ENCODE measurements around the gene ARID3B. TPM values are rescaled to one million over a fixed set of nuclear protein-coding genes. Genes with fewer than 3 reads are reported as not detected.

Gene ARID3B
- 1 to 10 TPM in 1 of 2 donors, under 1 TPM in 1; 0.69 to 1.7 TPM for total RNA-seq

DNA sequence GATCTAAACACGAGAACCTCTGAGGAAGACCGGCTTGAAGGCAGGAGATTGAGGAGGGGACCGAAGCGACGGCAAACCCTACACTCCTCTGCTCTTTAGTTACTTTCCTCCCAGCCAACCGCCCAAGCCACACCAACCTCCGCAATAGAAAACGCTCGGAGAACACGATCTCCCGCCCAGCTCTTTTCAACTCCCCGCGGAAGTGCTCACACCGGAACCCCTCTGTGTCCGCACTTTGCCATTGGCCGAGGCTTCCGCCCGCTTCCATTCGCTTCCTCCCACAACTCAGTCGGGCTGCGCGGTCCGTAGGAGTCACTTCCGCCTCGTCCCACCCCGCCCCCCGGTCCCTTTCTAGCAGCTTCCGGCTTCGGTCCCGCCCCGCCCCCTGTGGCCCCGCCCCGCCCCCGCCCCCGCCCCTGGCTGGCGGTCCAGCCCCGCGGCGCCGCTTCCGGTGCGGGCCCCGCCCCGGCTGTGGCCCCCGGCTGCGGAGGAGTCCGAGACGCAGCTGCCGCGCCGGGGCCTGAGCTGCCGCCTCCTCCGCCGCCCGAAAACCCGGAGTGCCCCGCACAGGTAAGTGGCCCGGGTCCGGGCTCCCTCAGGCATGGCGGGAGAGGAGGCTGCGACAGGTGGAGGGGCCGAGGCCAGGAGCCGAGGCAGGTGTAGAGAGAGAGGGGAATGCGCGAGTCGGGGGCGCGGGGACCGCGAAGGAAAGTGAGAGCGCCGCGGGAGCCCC is at the start of gene ARID3B:
Gene ARID3B (plus strand): TSS at position 460 of the 733 bp plus-strand sequence. CDS start 2,717 bp downstream, outside the sequence.

DNA sequence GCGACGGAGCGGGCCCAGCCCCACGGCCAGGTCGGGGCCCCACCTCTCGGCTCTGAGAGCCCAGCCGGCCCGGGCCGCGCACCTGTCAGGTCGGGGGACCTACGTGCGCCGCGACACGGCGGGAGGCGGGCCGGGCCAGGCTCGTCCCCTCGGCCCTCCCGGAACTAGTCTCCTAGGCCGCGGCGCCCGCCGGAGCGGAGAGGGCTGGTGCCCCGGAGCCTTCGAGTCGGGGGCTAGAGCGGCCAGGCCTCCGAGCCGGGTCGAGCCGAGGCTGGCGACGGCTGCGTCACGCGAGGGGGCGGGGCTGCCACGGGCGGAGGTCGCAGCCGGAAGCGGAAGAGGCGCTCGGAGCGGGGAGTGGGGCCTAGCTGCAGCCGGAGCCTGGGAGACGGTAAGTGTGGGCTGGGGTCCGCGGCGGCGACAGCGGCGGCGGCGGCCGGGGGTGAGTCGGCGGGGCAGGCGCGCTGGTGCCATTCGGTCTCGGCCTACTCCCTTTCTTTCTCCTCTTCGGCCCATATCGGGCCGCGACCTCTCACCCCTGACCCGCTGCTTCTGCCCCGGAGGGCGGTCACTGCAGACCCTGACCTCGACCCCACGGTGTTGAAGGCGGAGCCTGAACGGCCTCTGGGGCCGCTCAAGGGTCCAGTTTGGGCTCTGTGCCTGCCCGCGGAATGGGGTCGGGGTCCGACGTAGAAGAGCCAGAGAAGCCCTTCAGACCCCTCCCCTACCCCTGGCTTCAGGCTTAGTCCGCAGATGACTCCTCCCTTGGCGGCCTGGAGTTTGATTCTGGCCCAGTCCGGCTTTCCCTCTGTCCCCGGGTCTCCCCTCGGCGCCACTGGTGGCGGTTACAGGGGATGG is 74.7 kb downstream of the ARID3B start, which contains the start of gene CLK3:
Gene CLK3 (plus strand): TSS at position 329 of the 858 bp plus-strand sequence. CDS start 3,361 bp downstream, outside the sequence.

Other genes starting within 250 kb of the ARID3B start
- gene CYP11A1, start 173.6 kb upstream of the ARID3B start, total RNA-seq, result under 1 TPM in 1 of 2 donors, not detected in 1; 0.69 TPM
- 10 to 100 TPM in 1 of 2 donors, 1 to 10 TPM in 1; 9.3 to 11.7 TPM for gene SEMA7A, start 107.3 kb upstream of the ARID3B start, total RNA-seq
- 10 to 100 TPM; 49.9 to 62.6 TPM for gene UBL7, start 80.1 kb upstream of the ARID3B start, total RNA-seq
- gene CLK3, start 74.6 kb downstream of the ARID3B start, total RNA-seq, result 10 to 100 TPM; 39.6 to 49.3 TPM
- gene EDC3, start 154.8 kb downstream of the ARID3B start, total RNA-seq, result 10 to 100 TPM in 1 of 2 donors, 1 to 10 TPM in 1; 4.8 to 14.7 TPM
- 1 to 10 TPM; 1.3 to 8.6 TPM for gene CYP1A1, start 184.3 kb downstream of the ARID3B start, total RNA-seq
- gene CYP1A2, start 207.6 kb downstream of the ARID3B start, total RNA-seq, result under 1 TPM in 1 of 2 donors, not detected in 1; under 0.01 TPM
- 10 to 100 TPM; 32.0 to 84.6 TPM for gene CSK, start 240.9 kb downstream of the ARID3B start, total RNA-seq